ENCODE results near the gene PRH1.

The PRH1 gene

GRCh38 chr12:10884086-10884725, at the start of gene PRH1:
PRH1 (minus strand) TSS chr12:10884255; CDS start chr12:10884217, 38 bp downstream.
- DNase-seq (ENCODE audit: low spot score), result no peak

- DNase-seq (ENCODE audit: low spot score), result no peak
Measured at GRCh38 chr12:10928746-10929286, 44.8 kb upstream of the PRH1 start, which contains the start of gene PRH2. PRH2 (plus strand) TSS chr12:10929236; CDS start chr12:10929274, 38 bp downstream.

GRCh38 chr12:10926269-10926668, 42.2 kb upstream of the PRH1 start:
- DNase-seq (ENCODE audit: low spot score), result no peak

- DNase-seq (ENCODE audit: low spot score), result no peak
Measured at GRCh38 chr12:10919809-10920208, 35.8 kb upstream of the PRH1 start.

GRCh38 chr12:10910380-10910779, 26.3 kb upstream of the PRH1 start:
- no peak for DNase-seq (ENCODE audit: low spot score)

GRCh38 chr12:10909462-10909861, 25.4 kb upstream of the PRH1 start, which contains the start of gene TAS2R13:
TAS2R13 (minus strand) TSS chr12:10909562; CDS start chr12:10909298, 264 bp downstream.
- DNase-seq (ENCODE audit: low spot score), result no peak

GRCh38 chr12:10904686-10905085, 20.6 kb upstream of the PRH1 start:
- DNase-seq (ENCODE audit: low spot score), result no peak

- DNase-seq (ENCODE audit: low spot score), result no peak
Measured at GRCh38 chr12:10901427-10901826, 17.4 kb upstream of the PRH1 start.

- no peak for DNase-seq (ENCODE audit: low spot score)
Measured at GRCh38 chr12:10900972-10901371, 16.9 kb upstream of the PRH1 start.

GRCh38 chr12:10900530-10900929, 16.5 kb upstream of the PRH1 start:
- DNase-seq (ENCODE audit: low spot score), result no peak

- DNase-seq (ENCODE audit: low spot score), result no peak
Measured at GRCh38 chr12:10896854-10897253, 12.8 kb upstream of the PRH1 start.

GRCh38 chr12:10891937-10892336, 7.9 kb upstream of the PRH1 start:
- DNase-seq (ENCODE audit: low spot score), result no peak

- no peak for DNase-seq (ENCODE audit: low spot score)
Measured at GRCh38 chr12:10889226-10889625, 5.2 kb upstream of the PRH1 start.

- no peak for DNase-seq (ENCODE audit: low spot score)
Measured at GRCh38 chr12:10873378-10873777, 10.7 kb downstream of the PRH1 start.

- DNase-seq (ENCODE audit: low spot score), result no peak
Measured at GRCh38 chr12:10867381-10867780, 16.7 kb downstream of the PRH1 start.

GRCh38 chr12:10863512-10864218, 20.4 kb downstream of the PRH1 start:
- DNase-seq (ENCODE audit: low spot score), result no peak

GRCh38 chr12:10861366-10861765, 22.7 kb downstream of the PRH1 start:
- DNase-seq (ENCODE audit: low spot score), result no peak

GRCh38 chr12:10855807-10856206, 28.2 kb downstream of the PRH1 start:
- no peak for DNase-seq (ENCODE audit: low spot score)

GRCh38 chr12:10853776-10854175, 30.3 kb downstream of the PRH1 start:
- no peak for DNase-seq (ENCODE audit: low spot score)

- DNase-seq (ENCODE audit: low spot score), result no peak
Measured at GRCh38 chr12:10851243-10851858, 32.7 kb downstream of the PRH1 start.

- DNase-seq (ENCODE audit: low spot score), result no peak
Measured at GRCh38 chr12:10849425-10849878, 34.6 kb downstream of the PRH1 start, which contains the start of gene PRR4. PRR4 (minus strand) TSS chr12:10849475; CDS start chr12:10849437, 38 bp downstream.

GRCh38 chr12:10847744-10848143, 36.3 kb downstream of the PRH1 start:
- no peak for DNase-seq (ENCODE audit: low spot score)

- DNase-seq (ENCODE audit: low spot score), result no peak
Measured at GRCh38 chr12:10842862-10843261, 41.2 kb downstream of the PRH1 start.

All from GM03348 (cell line).